HG02623 (cell line): ENCODE results near the gene MAN1C1.

Experiments used
- ATAC-seq: cut with Tn5 transposase; IDR thresholded peaks from one replicate; pipeline ENCODE4 v1.9.1; 2021; ENCODE audit warnings: moderate library complexity; ENCODE audit not compliant: unreplicated experiment

Gene MAN1C1

DNA sequence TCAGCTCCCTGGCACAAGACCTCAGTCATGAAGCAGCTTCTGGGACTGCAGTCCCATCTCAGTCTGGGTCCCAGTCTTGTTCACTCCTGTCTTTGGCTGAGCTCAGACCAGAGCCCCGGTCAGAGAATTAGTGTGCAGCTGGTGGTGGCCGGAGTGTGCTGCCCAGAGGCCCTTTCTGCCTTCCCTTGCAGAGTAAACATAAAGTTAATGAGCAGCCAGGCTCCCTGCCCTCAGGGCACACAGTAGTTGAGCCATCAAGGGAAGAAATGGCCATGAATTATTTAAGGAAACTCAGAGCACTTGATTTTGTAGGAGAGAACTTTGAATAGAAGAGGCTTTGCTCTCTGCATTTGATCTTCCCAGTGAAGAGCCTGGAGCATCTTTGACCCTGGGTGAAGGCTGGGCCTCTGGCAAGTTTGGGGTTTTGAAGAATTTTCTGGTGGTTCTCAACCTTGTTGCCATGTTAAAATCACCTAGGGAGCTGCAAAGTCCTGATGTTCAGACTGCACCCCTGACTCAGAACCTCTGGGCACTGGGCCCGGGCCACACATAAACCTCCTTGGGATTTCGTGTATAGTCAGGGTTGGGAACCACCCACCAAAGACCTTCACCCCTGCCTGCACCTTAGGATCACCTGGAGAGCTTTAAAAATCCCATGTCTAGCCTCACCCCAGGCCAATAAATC is 157.0 kb downstream of the MAN1C1 start:
- no peak for ATAC-seq

DNA sequence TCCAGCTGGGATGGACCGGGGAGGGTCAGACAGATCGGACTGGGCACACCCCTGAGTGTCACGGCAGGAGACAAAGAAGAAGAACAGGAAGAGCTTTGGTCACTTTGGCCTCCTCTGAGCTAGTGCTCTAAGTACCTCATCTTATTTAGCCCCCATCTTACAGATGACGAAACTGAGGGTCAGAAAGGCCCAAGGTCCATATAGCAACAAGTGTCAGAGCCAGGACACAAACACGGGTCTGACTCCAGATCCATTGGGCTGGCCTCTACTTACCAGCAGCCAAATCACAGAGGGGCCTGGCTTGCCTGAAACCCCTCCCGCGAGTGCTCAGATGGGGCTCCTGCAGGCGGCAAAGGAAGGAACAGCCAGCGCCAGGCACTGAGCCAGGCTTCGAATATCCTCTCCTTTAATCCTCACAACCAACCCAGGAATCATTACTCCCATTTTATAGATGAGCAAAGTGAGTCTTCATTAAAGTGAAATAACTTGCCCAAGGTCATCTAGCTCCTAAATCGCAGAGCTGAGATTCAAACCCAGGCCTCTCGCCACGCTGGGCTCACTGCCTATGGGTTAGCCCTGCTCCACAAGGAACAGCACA is 157.7 kb downstream of the MAN1C1 start:
- ATAC-seq: no peak

DNA sequence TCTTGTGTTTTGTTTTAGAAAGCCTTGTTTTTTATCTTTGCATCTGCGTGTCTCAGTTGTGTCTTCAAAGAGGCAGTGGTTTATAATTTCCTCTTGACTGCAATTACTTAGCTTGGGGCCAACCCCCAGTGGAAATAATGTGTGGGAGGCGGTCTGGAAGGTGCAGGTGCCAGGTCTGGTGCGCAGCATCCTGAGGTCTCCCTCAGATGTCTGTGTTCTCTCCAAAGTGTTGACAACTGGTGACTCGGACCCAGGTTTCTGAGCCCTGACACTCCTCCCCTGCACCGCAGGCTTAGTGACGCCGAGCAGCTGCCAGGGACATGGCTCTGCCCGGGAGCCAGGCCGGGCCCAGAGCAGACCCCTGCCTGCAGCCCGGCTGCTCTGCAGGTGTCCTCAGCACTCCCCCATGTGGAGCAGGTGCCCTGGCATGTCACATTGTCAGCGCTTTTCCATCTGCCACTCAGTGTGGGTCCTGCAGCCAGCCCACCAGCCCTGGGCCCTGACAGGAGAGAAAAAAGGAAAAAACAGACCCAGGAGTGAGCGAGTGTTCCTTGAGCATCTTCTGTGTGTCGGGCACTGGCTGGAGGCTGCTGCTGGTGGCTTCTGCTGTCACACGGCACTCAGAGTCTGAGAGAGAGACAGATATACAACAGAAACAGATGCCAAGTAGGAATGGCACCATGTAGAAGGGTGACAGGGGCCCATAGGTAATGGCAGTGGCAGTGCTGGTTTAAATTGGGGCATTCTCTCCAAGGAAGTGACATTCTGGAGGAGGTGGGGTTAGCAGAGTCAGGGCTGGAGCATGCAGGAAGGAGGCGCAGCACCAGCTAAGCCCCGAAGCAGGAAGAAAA is 158.6 kb downstream of the MAN1C1 start:
- no peak for ATAC-seq

DNA sequence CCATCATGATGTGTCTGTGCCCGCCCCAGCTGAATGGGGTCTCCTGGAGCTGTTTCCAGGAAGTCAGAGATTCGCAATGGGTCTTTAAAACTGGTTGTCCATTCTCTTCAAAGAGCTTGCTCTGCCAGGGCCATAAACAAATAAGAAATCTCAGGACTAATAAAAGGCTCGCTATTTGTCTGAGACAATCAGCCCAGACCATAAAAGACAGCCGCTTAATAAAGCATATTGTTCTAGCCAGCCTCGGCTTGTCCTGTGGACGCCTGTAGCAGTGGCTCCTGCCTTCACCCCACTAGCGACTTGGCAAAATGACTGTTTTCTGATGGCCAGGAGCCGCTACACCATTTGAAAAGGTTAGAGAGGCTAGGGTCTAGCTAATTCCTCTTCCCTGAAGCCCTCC is 162.8 kb downstream of the MAN1C1 start:
- no peak for ATAC-seq

DNA sequence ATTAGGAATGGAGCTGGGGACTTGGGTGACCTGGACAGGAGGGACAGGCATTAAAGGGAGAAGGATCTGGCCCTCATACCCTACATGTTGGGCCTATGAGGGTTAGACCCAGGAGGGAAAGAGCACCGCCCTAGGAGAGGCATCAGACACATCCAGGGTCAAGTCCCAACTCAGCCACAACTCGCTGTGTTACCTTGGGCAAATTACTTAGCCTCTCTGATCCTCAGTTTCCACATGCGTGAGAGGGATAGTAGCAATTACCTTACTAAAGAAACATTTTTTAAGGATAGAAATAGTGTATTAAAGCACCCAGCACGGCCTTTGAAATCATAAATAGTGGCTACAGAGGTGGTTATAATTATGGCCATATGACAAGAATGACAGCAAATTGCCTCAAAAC is 163.3 kb downstream of the MAN1C1 start:
- ATAC-seq: no peak

DNA sequence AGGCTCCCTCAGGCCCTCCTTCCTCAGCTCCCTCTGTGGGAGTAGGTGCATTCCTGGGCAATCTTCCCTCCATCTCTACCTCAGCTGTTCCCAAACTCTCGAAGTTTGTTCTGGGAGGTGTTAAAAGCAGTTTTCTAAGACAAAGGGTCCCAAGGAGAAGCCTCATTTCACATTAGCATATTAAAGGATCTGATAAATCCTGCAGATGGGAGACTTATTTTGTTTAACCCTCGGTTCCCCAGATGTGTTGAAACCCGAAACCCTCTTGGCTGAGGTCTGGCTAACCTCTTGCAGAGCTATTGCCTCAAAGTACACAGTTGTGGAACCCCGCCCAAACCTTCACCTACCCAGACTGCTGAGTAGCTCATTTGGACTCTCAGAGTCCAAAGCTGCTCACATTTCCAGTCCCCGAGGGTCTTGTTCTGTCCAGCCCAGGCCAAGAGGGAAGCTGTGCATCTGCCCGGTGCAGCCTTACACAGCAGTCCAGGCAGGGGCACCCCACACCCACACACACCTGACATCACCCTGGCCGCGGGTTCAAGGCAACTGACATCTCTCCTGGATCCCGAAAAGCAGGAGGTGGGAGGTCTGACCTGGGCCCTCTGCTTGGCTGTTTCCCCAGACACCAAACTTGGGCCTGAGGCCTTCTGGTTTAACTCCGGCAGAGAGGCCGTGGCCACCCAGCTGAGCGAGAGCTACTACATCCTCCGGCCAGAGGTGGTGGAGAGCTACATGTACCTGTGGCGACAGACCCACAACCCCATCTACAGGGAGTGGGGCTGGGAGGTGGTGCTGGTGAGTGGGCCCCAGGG is 163.9 kb downstream of the MAN1C1 start:
- no peak for ATAC-seq

DNA sequence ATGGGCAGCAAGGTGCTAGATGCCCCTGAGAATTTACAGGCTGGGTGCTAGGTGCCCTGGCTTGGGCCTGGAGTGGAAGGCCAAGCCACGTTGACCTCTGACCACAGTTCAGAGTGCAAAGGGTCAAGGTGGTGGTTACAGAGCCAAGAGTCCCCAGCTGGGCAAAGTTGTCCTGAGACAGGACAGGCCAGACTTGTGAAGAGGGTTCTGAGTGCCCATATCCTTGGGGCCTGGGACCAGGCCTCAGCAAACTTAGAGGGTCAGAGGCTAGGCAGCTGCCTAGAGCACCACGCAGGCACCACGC is 164.5 kb downstream of the MAN1C1 start:
- no peak for ATAC-seq

DNA sequence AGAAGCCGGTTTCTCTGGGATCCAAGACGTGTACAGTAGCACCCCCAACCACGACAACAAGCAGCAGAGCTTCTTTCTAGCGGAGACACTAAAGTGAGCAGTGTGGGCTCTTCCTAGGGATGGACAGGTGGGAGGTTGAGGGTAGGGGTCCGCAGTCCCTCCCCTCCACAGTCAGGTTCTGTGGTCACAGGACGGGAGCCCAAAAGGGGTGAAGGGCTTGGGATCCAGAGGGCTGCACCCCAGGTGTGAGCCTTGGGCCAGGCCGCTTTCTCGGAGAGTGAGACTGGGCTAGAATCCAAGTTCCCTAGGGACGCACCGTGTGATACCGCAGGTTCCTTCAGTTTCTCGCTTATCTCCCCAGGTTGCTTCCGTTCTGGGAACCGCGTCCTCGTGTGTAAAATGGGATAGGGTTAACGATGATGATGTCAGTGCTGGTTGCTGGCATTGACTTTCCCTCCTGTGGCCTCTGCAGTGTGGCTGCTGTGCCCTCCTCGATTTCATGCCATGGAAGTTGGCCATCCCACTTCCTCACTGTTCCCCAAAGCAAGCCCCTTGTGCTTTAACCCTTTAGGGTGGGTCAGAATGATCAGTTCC is 166.1 kb downstream of the MAN1C1 start:
- ATAC-seq: no peak

DNA sequence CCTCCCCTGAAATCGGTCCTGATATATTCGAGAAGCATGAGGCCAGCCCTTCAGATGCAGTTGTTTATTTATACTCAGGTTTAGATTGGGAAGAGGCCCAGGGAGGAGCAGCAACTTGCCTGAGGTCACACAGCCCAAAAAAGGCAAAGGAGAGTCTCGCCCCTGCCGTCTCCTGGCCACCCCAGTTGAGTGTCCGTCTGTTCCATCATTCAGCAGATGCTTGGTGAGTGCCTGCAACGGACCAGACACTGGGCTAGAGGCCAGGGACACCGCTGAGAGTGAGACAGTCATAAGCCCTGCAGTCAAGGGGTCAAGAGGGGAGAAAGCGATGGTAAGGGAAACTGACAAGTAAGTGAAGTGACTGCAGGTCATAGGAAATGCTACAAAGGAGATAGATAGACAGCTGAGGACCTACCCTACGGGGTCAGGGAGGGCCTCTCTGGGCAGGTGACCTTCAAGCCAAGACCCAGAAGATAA is 168.0 kb downstream of the MAN1C1 start:
- ATAC-seq: no peak

DNA sequence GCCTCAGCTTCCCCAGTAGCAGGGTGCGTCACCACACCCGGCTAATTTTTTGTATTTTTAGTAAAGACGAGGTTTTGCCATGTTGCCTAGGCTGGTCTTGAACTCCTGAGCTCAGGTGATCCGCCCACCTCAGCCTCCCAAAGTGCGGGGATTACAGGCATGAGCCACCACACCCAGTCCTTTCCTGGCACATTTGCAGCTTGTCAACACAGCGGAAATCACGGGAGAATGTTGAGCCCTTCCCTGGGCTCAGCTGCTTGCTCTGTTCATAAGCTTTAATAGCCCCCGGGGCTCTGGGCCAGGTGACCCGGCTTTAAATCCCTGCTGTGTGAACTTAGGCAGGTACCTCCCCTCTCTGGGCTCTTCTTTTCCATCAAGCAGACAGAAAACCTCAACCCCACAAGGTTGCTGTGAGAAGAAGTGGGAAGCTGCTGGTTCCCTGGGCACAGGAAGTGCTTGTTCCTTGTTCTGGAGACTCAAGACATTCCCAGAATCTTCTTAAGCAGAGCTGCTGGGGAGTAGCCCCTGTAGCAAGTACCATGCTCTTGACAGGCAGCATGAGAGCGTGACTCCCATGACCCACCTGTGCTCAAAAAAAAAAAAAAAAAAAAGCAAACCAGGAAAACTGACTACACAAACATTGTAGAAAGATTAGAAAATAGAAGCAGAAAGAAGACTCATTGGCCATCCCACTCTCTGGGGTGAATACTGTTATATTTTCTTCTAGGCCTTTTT is 168.9 kb downstream of the MAN1C1 start:
- ATAC-seq: no peak

DNA sequence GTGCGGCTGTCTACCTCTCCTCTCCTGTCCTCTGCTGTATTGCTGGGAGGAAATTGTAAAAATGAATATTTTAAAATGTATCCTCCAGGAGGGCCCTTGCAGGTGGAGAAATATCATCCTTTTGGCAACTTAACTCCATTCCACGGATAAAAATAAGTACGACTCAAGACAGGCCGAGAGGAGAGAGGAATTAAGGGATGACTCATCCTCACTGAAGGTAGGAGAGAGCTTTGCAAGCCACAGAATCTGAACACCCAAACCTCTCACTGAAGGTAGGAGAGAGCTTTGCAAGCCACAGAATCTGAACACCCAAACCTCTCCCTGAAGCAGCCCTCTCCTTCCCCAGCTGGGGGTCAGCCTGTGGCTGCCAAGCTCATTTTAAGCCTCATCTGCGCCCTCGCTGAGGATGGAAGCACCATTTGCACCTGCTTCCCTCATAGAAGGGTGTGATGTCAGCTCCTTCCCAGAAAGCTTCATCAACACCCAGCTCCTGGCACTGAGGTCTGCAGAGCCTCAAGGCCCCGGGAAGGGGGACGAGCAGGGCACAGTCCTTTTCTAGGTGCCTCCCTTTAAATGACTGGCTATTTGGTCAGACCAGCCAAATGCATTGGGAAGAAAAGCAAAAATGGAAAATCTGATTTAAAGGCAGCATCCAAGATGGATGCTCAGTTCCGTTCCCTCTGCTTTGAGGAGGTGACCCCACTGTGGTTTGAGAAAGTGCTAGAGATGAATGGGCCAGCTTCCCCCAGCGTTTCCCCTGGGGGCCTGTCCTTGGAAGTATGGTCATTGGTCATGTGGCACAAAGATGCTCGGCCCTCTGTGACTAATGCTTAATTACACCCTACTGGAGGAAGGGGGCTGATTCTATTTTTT is 170.5 kb downstream of the MAN1C1 start:
- ATAC-seq: no peak

DNA sequence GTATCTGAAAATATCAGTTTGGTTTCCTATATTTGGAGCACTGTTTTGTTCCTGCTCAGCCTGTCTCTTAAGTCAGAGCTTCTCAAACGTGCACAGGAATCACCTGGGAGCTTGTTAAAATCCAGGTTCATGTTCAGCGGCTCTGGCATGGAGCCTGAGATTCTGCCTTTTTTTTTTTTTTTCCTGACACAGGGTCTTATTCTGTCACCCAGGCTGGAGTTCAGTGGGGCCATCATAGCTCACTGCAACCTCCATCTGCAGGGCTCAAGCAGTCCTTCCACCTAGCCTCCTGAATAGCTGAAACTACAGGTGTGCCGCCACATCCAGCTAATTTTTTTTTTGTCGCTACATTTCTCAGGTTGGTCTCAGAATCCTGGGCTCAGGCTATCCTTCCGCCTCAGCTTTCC is 171.2 kb downstream of the MAN1C1 start:
- ATAC-seq: no peak

DNA sequence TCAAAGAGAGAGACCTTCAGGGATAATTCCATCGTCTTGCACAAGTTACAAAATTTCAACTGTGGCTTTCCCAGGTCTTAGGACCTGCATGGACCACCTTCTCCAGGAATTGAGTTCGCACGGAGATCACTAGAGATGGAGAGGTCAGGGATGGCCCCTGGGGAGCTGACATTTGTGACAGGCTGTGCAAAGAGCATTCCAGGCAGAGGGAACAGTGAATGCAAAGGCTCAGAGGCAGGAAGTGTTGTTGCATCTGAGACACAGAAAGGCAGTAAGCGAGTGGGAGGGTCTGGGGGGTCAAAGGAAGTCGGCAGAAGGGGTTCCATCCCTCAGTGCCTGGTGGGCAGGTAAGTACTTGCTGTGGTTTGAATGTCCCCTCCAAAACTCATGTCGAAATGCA is 173.9 kb downstream of the MAN1C1 start:
- ATAC-seq: no peak

DNA sequence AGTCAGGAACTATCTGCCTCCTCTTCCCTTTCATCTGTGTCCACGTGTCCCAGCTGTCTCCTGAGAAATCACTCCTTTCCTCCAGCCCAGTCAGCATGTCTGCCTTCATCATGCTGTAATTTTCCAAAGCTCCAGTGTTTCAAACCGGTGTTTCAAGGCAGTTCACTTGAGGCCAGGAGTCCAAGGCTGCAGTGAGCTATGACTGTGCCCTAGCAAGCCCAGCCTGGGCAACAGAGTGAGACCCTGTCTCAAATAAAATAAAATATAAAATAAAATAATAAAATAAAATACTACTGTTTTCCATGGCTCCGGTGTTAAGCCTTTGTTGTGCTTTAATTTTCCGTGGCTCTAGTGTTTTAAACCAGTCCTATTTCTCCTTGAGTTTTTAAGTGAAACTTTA is 175.5 kb downstream of the MAN1C1 start:
- ATAC-seq: no peak

DNA sequence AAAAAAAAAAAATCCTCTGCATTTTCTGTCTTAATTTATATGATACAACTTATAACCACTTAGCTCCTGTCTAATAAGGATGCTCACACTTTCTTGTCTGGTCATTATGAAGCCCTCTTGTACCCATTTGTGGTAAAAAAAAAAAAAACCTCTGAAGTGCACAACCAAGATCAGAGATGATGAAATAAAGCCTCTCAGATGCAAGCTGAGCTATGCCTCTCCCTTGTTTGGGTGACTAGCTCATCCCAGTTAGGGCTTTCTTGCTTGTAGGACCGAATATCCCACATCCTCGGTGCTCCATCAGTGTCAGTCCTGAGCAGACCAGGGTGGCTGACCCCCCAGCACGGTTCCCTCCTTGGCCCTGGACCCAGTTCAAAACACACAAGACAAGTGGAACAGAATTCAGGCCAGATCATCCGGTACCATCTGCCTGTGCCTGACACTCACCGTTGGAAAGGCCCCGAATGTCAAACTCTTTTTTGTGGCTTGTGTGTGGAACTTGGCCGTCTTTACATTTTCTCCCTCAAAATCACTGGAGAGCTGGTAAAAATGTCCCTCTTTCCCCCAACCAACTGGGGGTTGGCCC is 177.1 kb downstream of the MAN1C1 start:
- ATAC-seq: no peak

DNA sequence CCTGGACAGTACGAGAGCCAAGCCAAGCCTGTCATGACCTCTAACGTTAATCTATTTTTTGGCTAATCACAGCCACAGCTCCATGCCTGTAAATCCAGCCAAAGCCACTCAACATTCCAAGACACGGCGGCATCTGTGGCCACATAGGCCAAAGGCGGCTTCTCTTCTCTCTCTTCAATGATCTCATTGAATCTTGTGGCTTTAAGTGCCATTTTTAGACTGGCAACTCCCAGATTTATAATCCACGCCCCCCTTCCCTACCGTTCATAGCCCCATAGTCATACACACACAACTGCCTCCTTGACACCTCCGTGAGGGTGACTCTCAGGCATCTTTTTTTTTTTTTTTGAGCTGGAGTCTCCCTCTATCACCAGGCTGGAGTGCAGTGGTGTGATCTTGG is 177.7 kb downstream of the MAN1C1 start:
- no peak for ATAC-seq

DNA sequence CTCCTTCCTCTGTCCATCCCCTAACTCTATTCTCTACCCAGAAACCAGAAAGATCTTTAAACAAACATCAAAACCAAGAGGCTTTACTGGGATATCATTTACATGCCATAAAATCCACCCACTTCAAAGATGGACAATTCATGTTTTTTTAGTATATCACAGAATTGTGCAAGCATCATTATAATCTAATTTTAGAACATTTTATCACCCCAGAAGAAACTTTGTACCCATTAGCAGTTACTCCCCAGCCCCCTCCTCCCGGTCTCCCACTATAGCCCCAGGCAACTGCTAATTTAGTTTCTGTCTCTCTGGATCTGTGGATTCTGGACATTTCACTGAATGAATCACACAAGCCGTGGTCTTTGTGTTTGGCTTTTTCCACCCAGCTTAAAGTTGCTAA is 178.6 kb downstream of the MAN1C1 start:
- no peak for ATAC-seq

DNA sequence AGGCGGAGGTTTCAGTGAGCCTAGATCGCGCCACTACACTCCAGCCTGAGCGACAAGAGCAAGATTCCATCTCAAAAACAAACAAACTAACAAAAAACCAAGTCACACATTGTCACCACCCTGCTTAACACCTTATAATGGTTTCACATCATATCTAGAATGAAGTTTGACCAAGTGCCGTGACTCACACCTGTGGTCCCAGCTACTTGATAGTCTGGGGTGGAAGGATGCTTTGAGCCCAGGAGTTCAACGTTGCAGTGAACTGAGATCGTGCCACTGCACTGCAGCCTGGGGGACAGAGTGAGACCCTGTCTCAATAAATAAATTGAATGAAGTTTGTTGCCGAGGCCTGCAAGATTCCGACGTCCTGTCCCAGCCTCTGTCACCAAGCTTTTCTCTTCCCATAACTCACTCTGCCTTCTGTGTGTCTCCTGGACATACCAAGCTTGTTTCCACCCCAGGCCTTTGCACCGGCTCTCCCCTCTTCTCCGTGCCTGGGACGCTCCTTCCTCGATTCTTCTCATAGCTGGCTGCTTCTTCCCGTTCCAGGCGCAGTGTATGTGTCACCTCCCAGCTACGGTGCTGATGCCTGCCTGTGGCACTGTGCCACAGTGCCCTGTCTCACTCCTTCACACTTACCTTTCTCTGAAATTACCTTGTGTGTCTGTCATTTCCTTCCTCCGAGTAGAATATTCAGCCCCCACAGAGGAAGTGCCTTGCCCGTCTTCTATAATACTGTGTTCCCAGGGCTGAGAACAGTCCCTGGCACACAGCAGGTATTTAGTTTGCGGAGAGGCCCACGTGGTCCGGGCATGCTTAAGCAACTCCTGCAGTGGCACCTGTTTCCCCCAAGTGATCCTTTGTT is 179.6 kb downstream of the MAN1C1 start:
- no peak for ATAC-seq
